ENCODE measurements around the gene HGD.
"Not testable (repeated sequence)": the region's sequence is repeated elsewhere in the genome, so short reads cannot be mapped to it uniquely, and the experiment has no call there.

The HGD gene

GRCh38 chr3:120678331-120678947 is 3.6 kb downstream of the HGD start:
- peak; percentile 67 for DNase-seq

GRCh38 chr3:120677193-120677592 is 4.8 kb downstream of the HGD start:
- not testable (repeated sequence) for DNase-seq

GRCh38 chr3:120673116-120673515 is 8.9 kb downstream of the HGD start:
- no peak for DNase-seq

DNA sequence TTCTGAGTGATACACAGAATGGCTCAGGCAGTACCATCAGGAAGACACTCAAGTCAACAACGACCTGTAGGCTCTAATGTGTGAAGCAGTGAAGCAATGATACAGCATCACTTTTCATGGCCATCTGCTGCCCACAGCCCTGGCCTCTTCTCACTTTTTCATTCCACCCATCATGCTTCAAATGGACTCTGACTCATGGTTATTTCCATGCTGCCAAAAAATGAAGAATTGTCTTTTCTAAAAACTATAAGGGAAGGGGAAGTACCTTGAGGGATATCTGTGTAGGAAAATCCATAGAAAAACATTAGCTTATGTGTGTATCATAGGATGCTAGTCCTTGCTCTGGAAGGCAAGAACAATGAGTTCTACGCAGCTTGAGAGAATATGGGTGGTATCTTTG is 11.5 kb downstream of the HGD start:
- no peak for DNase-seq

DNA sequence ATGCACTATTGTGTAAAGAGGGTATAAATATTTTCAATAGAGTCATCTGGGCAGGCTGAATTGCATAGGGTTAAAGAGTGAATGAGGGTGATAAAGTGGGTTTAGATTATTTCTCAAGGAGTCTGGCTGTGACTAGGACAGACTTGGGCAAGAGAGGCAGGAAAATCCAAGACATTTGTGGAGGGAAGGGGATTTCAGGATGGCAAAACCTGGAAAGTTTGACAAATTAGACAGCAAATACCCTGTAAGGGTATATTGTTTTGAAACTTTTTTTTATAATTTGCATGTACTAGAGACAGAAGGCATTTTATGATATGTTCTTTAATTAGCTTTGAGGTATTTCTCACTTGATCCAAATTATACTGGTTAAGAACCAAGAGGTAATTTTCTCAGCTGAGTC is 17.1 kb downstream of the HGD start:
- no peak for DNase-seq

DNA sequence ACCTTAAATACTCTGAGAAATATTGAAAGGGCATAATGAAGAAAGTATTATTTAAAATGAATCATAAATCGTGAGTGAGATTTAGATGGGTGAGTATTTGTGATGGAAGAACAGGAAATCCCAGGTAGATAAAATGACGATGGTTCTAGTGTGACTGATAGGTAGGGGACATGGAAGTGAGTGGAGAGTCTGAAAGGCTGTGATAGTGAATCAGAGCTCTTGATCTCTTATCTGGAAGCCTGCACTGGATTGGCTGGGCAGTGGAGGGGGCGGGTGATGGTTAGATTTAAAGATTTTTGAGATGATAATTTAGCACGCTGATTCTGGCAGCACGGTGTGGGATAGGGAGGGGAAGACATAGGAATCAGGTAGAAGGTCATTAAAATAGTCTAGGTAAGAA is 20.1 kb downstream of the HGD start:
- DNase-seq: no peak

GRCh38 chr3:120661106-120661905 is 20.7 kb downstream of the HGD start:
- DNase-seq: no peak

DNA sequence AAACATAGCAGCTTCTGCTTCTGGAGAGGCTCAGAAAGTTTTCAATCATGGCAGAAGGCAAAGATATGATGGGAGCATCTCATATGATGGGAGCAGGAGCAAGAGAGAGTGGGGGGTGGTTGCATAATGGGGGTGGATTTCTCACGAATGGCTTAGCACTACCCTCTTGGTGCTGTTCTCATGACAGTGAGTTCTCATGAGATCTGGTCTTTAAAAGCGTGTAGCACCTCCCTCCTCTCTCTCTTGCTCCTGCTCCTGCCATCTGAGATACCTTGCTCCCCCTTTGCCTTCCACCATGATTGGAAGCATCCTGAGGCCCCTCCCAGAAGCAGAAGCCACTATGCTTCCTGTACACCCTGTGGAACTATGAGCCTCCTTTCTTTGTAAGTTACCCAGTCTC is 22.2 kb downstream of the HGD start:
- no peak for DNase-seq

DNA sequence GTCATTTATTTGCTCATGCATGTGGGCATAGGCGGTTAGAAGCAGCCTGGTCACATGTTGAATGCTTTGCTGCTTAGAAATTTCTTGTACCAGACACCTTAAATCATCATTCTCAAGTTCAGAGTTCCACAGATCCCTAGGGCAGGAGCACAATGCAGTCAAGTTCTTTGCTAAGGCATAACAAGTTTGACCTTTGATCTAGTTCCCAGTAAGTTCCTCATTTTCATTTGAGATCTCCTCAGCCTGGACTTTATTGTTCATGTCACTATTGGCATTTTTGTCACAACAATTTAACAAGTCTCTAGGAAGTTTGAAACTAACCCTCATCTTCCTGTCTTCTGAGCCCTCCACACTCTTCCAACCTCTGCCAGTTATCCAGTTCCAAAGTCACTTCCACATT is 22.8 kb downstream of the HGD start:
- no peak for DNase-seq

GRCh38 chr3:120652896-120653545 is 29.0 kb downstream of the HGD start:
- no peak for DNase-seq

- no peak for DNase-seq
Measured at GRCh38 chr3:120652281-120652680, 29.8 kb downstream of the HGD start.

DNA sequence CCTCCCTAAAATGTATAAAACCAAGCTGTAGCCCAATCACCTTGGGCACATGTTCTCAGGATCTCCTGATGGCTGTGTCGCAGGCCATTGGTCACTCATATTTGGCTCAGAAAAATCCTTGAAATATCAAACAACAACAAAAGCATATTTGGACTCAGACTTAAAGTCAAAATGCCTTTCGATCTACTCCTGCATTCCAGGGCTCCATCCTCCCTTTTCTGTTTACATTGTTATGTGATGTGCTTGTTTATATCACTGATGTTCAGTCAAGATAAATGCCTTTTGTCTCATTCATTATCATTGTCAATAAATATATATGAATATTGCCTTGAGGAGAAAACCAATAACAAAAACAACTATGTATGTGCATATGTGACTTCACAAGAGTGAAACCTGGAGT is 31.7 kb downstream of the HGD start:
- no peak for DNase-seq

- DNase-seq: no peak
Measured at GRCh38 chr3:120649830-120650233, 32.2 kb downstream of the HGD start.

DNA sequence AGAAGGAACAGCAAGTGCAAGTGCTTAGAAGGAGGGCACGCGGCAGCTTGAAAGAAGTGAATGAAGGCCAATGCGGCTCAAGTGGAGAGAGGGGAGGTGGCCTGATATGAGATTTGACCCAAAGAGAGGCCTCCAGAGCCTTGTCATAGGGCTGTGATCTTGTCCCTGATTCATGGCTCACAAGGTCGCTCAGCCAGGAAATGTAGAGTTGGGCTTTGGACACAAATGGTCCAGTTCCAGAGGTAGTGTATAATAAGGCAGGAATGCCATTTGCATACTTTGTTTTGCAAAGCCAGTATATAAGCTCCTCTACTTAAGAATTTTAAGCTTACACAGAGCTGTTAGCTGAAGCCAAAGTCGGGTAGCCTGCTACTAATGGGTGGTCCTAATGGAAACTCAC is 33.7 kb downstream of the HGD start:
- no peak for DNase-seq

GRCh38 chr3:120646771-120647432 is 35.1 kb downstream of the HGD start:
- no peak for DNase-seq

DNA sequence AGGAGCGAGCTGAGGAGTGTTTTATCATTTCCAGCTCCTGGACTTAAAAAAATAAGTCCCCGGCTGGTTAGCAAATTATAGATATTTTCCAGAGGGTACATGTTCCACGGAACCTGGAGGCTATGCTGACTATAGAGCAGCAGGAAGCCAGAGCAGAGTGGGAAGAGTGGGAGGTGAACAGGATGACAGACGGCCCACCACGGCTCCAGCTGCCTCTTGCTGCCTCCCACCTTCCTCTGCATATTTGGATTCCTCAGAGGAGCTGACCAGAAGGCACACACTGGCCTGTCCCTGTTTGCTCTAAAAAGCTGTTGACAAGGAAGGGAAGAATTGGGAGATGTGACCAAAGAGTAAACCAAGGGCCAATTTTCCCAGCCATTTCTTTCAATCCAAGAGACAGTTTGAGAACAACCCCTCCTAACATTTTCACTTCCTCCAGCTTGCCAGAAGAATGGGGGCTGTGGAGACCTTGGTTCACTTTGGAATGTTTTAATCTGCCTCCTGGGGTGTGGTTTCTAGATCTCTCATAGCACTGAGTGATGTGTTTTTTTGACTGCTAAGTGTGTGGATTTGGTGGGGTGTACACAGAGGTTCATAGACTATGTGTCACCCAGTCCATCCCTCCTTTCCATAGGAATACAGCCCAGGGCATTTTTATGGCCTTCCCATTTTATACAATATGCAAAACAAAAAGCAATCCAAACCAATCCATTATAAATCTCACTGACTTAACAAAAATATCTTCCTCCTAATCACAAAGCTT is 36.8 kb downstream of the HGD start:
- DNase-seq: no peak

DNA sequence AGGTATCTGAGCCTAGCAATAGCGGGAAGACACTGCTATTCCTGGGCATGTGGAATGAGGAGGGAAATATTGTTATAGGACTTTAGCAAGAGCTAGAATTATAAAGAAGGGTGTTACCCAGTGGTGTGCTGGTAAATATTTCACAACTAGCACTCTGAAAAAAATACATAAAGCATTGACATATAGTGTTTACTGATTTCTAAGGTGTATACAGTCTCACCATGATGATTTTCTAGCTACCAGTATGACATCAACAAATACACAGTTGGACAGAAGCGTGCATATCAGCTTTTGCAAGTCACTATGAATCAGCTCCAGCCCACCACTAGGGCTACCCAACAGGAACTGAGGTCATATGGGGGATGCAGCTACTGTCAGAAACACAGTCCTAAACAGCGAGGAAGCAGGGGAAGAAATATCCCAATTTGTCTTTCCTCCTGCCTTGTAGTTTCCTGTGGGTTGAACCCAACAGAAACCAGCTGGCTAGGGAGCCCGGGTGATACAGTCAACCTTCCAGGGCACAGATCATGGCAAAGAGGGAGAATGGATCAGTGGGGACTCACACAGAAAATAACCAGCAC is 39.6 kb downstream of the HGD start:
- DNase-seq: no peak

GRCh38 chr3:120641696-120642246 is 40.3 kb downstream of the HGD start:
- no peak for DNase-seq

DNA sequence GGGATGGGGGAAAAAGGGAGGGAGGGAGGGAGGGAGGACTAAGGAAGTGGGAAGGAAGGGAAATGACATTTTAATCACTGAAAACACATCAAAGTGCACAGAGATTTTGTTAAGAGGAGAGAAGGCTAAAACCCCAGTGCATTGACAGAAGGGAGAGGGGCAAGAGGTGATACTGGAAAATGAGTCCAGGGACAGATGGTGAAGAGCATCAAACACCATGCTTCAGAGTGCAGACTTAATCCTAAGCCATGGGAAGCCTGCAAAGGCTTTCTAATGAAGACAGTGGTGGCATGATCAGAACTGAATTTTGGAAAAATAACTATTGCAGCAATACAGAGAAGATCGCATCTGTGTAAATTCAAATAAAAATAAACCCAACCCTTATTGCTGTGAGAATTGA is 41.8 kb downstream of the HGD start:
- DNase-seq: no peak

DNA sequence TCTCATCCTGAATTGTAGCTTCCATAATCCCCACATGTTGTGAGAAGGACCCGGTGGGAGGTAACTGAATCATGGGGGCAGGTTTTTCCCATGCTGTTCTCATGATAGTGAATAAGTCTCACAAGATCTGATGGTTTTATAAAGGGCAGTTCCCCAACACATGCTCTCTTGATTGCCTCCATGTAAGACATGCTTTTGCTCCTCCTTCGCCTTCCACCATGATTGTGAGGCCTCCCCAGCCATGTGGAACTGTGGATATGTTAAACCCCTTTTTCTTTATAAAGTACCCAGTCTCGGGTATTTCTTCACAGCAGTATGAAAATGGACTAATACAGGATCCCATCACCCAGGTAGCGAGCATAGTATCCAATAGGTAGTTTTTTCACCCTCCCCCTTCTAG is 43.2 kb downstream of the HGD start:
- DNase-seq: not testable (repeated sequence)

DNA sequence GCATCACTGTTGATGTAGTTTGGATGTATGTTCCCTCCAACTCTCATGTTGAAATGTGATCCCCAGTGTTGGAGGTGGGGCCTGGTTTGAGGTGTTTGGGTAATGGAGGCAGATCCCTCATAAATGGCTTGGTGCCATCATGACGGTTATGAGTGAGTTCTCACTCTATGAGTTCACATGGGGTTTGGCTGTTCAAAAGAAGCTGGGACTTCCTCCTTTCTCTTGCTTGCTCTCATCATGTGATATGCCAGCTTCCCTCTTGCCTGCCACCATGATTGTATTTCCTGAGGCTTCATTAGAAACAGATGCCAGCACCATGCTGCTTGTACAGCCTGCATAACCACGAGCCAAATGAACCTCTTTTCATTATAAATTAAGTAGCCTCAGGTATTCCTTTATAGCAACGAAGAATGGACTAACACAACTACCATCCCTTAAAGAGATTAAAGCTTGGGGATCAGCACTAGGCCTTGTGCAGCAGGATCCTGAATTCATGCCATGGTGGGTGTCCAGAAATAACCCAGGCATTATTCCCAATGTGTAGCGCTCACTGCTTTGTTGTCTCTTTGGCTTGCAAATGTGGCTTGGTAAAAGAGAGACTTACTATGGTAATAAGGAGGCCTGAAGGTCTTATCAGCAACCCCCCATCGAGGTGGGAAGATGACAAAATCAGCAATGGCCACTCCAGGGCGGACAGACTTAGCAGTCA is 44.0 kb downstream of the HGD start:
- no peak for DNase-seq

All from RPMI8226 (cell line).